ENCODE data around the gene BAIAP2. TPM values are rescaled to one million over a fixed set of nuclear protein-coding genes. Genes with fewer than 3 reads are reported as not detected.
A peak's percentile ranks its signal among the peaks of the same experiment; 100 is the strongest.

The BAIAP2 gene
- total and polyA plus RNA-seq, 2 of the 13 experiments (the other 11 are each of a cell fraction or from before 2014, with no cell fraction given) = 22.5 to 24.0 TPM

DNA sequence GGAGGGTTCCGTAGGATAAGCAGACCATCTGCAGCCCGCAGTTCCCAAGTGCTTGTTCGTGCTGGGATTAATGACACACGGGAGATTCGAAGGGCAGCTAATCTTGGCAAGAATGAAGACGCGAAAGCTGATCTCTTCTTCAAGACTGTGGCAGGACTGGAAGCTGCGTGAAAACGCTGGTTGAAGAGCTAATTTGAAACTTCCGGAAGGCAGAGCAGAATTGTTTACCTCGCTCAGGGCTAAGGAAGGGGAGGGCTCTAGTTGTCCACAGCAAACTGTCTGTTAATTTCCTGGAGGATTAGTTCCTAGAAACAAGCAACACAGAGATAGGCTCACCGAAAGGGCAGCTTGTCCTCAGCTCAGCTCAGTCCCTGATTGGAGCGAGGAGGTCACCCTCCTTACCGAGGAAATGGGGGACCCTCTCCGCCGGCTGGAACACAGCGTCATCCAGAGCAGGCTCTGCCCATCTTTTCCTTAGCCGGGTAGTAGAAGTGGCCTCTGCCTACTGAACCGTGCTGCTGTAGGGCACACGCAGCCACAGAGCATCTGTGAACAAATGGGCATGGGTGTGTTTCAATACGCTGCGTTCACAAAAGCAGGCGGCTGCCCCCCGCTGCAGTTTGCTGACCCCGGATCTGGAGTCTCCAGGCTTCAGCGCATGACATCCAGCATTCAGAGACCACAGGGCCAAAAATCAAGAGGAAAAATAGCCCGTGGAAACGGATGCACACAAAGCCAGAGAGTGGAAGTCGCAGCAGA lies 16.7 kb upstream of the BAIAP2 start (continued):
- TF ChIP-seq FOXA1 (IDR thresholded peaks at IDR 0.05) = no peak
- TF ChIP-seq FOXA1 (CRISPR knock-in tag; IDR thresholded peaks at IDR 0.05) = no peak
- TF ChIP-seq KDM4B (CRISPR knock-in tag; IDR thresholded peaks at IDR 0.05) = 0 out of 2 replicates have a peak, but pooled peaks have one; percentile 30
- TF ChIP-seq MATR3 (CRISPR knock-in tag; IDR thresholded peaks at IDR 0.05) = no peak
- TF ChIP-seq TSC22D2 (CRISPR knock-in tag; IDR thresholded peaks at IDR 0.05; ENCODE audit: borderline replicate concordance) = 0 out of 2 replicates have a peak, but pooled peaks have one; percentile 12
- 0 out of 2 replicates have a peak, but pooled peaks have one; percentile 18 for TF ChIP-seq SOX13 (IDR thresholded peaks at IDR 0.05)
- peak in 1 of 2 experiments; percentile 13; a peak in 1 of 4 replicates for TF ChIP-seq SOX13 (CRISPR knock-in tag; conservative IDR thresholded peaks at IDR 0.05 in 1 of 2, IDR thresholded peaks at IDR 0.05 in 1 of 2)
- 0 out of 2 replicates have a peak, but pooled peaks have one; percentile 36 for TF ChIP-seq ZNF879 (CRISPR knock-in tag; IDR thresholded peaks at IDR 0.05)
- peak; percentile 34; the same call in 1 of the 2 replicates for TF ChIP-seq UBTF (CRISPR knock-in tag; IDR thresholded peaks at IDR 0.05)
- no peak for TF ChIP-seq ZNF253 (CRISPR knock-in tag; IDR thresholded peaks at IDR 0.05; ENCODE audit: borderline replicate concordance)
- no peak for TF ChIP-seq ELF4 (CRISPR knock-in tag; IDR thresholded peaks at IDR 0.05; ENCODE audit: borderline replicate concordance)
- TF ChIP-seq HDAC1 (CRISPR knock-in tag; IDR thresholded peaks at IDR 0.05) = peak; percentile 37; the same call in 1 of the 2 replicates
- 0 out of 2 replicates have a peak, but pooled peaks have one; percentile 60 for TF ChIP-seq ZNF800 (CRISPR knock-in tag; IDR thresholded peaks at IDR 0.05)
- TF ChIP-seq MIXL1 (CRISPR knock-in tag; IDR thresholded peaks at IDR 0.05) = peak; percentile 61; the same call in 1 of the 2 replicates
- TF ChIP-seq ARNT2 (CRISPR knock-in tag; IDR thresholded peaks at IDR 0.05; ENCODE audit: low read depth) = no peak
- no peak for TF ChIP-seq IKZF1 (IDR thresholded peaks at IDR 0.05)
- peak; percentile 97 for TF ChIP-seq BCL6 (CRISPR knock-in tag; IDR thresholded peaks at IDR 0.05)
- TF ChIP-seq, protein P1, sequence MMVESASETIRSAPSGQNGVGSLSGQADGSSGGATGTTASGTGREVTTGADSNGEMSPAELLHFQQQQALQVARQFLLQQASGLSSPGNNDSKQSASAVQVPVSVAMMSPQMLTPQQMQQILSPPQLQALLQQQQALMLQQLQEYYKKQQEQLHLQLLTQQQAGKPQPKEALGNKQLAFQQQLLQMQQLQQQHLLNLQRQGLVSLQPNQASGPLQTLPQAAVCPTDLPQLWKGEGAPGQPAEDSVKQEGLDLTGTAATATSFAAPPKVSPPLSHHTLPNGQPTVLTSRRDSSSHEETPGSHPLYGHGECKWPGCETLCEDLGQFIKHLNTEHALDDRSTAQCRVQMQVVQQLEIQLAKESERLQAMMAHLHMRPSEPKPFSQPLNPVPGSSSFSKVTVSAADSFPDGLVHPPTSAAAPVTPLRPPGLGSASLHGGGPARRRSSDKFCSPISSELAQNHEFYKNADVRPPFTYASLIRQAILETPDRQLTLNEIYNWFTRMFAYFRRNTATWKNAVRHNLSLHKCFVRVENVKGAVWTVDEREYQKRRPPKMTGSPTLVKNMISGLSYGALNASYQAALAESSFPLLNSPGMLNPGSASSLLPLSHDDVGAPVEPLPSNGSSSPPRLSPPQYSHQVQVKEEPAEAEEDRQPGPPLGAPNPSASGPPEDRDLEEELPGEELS (CRISPR knock-in tag; IDR thresholded peaks at IDR 0.05) = peak; percentile 65
- no peak for TF ChIP-seq FOXP1 (IDR thresholded peaks at IDR 0.05)
- peak; percentile 58 for TF ChIP-seq FOXP1 (CRISPR knock-in tag; IDR thresholded peaks at IDR 0.05)
- TF ChIP-seq, protein P2, sequence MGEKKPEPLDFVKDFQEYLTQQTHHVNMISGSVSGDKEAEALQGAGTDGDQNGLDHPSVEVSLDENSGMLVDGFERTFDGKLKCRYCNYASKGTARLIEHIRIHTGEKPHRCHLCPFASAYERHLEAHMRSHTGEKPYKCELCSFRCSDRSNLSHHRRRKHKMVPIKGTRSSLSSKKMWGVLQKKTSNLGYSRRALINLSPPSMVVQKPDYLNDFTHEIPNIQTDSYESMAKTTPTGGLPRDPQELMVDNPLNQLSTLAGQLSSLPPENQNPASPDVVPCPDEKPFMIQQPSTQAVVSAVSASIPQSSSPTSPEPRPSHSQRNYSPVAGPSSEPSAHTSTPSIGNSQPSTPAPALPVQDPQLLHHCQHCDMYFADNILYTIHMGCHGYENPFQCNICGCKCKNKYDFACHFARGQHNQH (CRISPR knock-in tag; IDR thresholded peaks at IDR 0.05) = 0 out of 2 replicates have a peak, but pooled peaks have one; percentile 23
- TF ChIP-seq RORA (CRISPR knock-in tag; IDR thresholded peaks at IDR 0.05) = no peak
- peak; percentile 59; the same call in 1 of the 2 replicates for TF ChIP-seq ZNF441 (CRISPR knock-in tag; IDR thresholded peaks at IDR 0.05; ENCODE audit: borderline replicate concordance)
- peak; percentile 76; the same call in 1 of the 2 replicates for TF ChIP-seq ELF3 (CRISPR knock-in tag; IDR thresholded peaks at IDR 0.05)
